ENCODE data around the gene KAZN. TPM values are rescaled to one million over a fixed set of nuclear protein-coding genes. Genes with fewer than 3 reads are reported as not detected.

The KAZN gene
- total and polyA plus RNA-seq, 11 donors: 0.65 to 6.5 (median 2.3) TPM

GRCh38 chr1:15081102-15081501 lies 482.6 kb downstream of the KAZN start:
- Histone ChIP-seq H3K36me3 (no peaks in the 10 kb centered on the region), H3K4me3 (no peak overlapping the region), H3K27ac (no peak overlapping the region), H3K9me3 (peaks cover 0 to 10% (median 0%) of the 10 kb centered on the region in 12 donors), H3K4me1 (peaks cover 0 to 2% (median 0%) of the 10 kb centered on the region in 12 donors), H3K27me3 (no peaks in the 10 kb centered on the region)
- peak in 1 of 4 donors; percentile 33 for ATAC-seq
- peak in 1 of 5 donors; percentile 37 for DNase-seq
- no peak for TF ChIP-seq POLR2A (IDR thresholded peaks at IDR 0.05)
- no peak for TF ChIP-seq CTCF (IDR thresholded peaks at IDR 0.05)
- intact Hi-C loops (cut with DNase I): no loop called here
- 71 to 81% (median 74%) methylated on average over 8 of the region's 8 CpGs for WGBS, 4 donors

- H3K4me3 ChIP-seq: no peak overlapping the region
- 93 to 97% (median 95%) methylated on average over 7 of the region's 7 CpGs for WGBS, 4 donors
- intact Hi-C loops (cut with DNase I): no loop called here
- H3K4me1 ChIP-seq: no peaks in the 10 kb centered on the region
- ATAC-seq (no peak), DNase-seq (peak in 1 of 5 donors; percentile 3)
- H3K27me3 ChIP-seq: no peaks in the 10 kb centered on the region
- TF ChIP-seq CTCF (IDR thresholded peaks at IDR 0.05): no peak
- no peak for TF ChIP-seq POLR2A (IDR thresholded peaks at IDR 0.05)
- H3K27ac ChIP-seq: no peak overlapping the region
- peaks cover 0 to 10% (median 0%) of the 10 kb centered on the region in 12 donors for H3K9me3 ChIP-seq
- no peaks in the 10 kb centered on the region for H3K36me3 ChIP-seq
Measured at GRCh38 chr1:15083578-15083977, 485.1 kb downstream of the KAZN start.

DNA sequence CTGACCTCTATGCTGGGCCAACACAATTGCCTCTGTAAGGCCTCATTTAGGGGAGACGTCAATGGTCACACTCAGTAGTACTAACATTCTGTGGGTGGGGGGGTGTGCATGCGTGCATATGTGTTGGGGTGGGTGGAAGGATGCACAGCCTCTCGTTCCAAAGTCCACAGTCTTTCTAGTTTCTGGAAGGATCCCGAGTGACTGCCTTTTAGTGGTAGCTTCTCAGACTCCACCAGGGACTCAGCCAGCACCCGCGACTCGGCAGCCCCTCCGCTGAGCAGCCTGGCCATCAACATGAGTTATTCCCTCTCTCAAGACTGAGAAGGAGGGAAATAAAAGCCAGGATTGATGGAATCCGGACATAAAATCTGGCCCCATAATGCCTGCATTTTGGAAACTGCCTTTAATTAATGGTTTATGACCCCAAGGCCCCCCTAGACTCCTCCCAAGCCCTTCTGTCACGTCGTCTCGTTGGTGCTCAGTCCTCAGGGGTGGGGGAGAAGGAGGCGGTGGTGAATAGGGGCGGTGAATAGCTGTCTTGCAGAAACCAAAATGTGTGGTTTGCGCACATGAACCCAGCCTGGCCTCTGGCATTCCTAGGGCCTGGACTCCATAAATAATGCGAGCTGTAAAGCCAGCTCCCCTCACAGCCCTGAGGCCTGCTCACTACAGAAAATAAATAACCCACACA lies 489.9 kb downstream of the KAZN start:
- intact Hi-C loops (cut with DNase I): no loop called here
- TF ChIP-seq POLR2A (IDR thresholded peaks at IDR 0.05) (no peak), CTCF (IDR thresholded peaks at IDR 0.05) (no peak)
- Histone ChIP-seq H3K4me3 (no peak overlapping the region), H3K27ac (no peak overlapping the region), H3K9me3 (no peaks in the 10 kb centered on the region), H3K27me3 (no peaks in the 10 kb centered on the region), H3K4me1 (peaks cover 0 to 13% (median 0%) of the 10 kb centered on the region in 12 donors), H3K36me3 (no peaks in the 10 kb centered on the region)
- peak in 2 of 5 donors; percentile 4 to 18 for DNase-seq
- ATAC-seq: no peak
- 85 to 91% (median 88%) methylated on average over 14 to 16 of the region's 16 CpGs for WGBS, 4 donors

- no peak for ATAC-seq
- peaks cover 0 to 13% (median 0%) of the 10 kb centered on the region in 12 donors for H3K4me1 ChIP-seq
- H3K9me3 ChIP-seq: no peaks in the 10 kb centered on the region
- intact Hi-C loops (cut with DNase I): no loop called here
- H3K27ac ChIP-seq: no peak overlapping the region
- no peak for TF ChIP-seq POLR2A (IDR thresholded peaks at IDR 0.05)
- TF ChIP-seq CTCF (IDR thresholded peaks at IDR 0.05): no peak
- WGBS, 4 donors: 71 to 84% (median 78%) methylated on average over 4 of the region's 4 CpGs
- H3K27me3 ChIP-seq: no peaks in the 10 kb centered on the region
- H3K36me3 ChIP-seq: no peaks in the 10 kb centered on the region
- DNase-seq: peak in 2 of 5 donors; percentile 4 to 15
- no peak overlapping the region for H3K4me3 ChIP-seq
Measured at GRCh38 chr1:15089258-15089992, 490.9 kb downstream of the KAZN start.
